SK-N-SH treated with all-trans-retinoic acid at 6 μM for 48 hours (cell line): ENCODE measurements around the gene TSEN54.

Source experiments
- ATAC-seq: fragments of 200-7000 bp; cut with Tn5 transposase; 3 replicates; pipeline ENCODE4 v1.9.1; 2020; ENCODE audit warnings: mild to moderate bottlenecking, moderate library complexity
- ARNTL ChIP-seq: fragments of 450-650 bp; formaldehyde crosslinking; IDR thresholded peaks from 2 replicates; pipeline ENCODE4 v1.5.0; 2020; ENCODE audit warnings: low read depth, mild to moderate bottlenecking, moderate library complexity, borderline replicate concordance
- CREB5 ChIP-seq: fragments of 250-450 bp; sonication (Bioruptor Pico); IDR thresholded peaks from 2 replicates; pipeline ENCODE4 v1.5.1; 2020; ENCODE audit warnings: low read depth, mild to moderate bottlenecking, moderate library complexity
- CSDC2 ChIP-seq: fragments of 250-450 bp; sonication (Bioruptor Pico); IDR thresholded peaks from 2 replicates; pipeline ENCODE4 v1.5.0; 2020; ENCODE audit warnings: mild to moderate bottlenecking, moderate library complexity
- CSRNP3 ChIP-seq: fragments of 250-450 bp; sonication (Bioruptor Pico); IDR thresholded peaks from 2 replicates; pipeline ENCODE4 v1.5.1; 2021; ENCODE audit warnings: mild to moderate bottlenecking, moderate library complexity
- ESRRG ChIP-seq: fragments of 250-450 bp; sonication (Bioruptor Pico); IDR thresholded peaks from 2 replicates; pipeline ENCODE4 v1.6.1; 2021; ENCODE audit warnings: mild to moderate bottlenecking
- GLIS3 ChIP-seq: fragments of 250-450 bp; sonication (Bioruptor Pico); IDR thresholded peaks from 2 replicates; pipeline ENCODE4 v1.5.0; 2020; ENCODE audit warnings: mild to moderate bottlenecking, moderate library complexity
- ISL1 ChIP-seq: fragments of 250-450 bp; sonication (Bioruptor Pico); IDR thresholded peaks from 2 replicates; pipeline ENCODE4 v2.1.2; 2022; ENCODE audit warnings: mild to moderate bottlenecking, moderate library complexity
- OSR1 ChIP-seq: fragments of 250-450 bp; sonication (Bioruptor Pico); IDR thresholded peaks from 2 replicates; pipeline ENCODE4 v1.8.0; 2022; ENCODE audit warnings: moderate library complexity, mild to moderate bottlenecking, inconsistent platforms
- PATZ1 ChIP-seq: fragments of 250-450 bp; sonication (Bioruptor Pico); IDR thresholded peaks from 2 replicates; pipeline ENCODE4 v1.8.0; 2020; ENCODE audit warnings: mild to moderate bottlenecking, moderate library complexity, borderline replicate concordance
- POU6F1 ChIP-seq: fragments of 250-450 bp; sonication (Bioruptor Pico); IDR thresholded peaks from 2 replicates; pipeline ENCODE4 v1.8.0; 2021; ENCODE audit warnings: low read depth, mild to moderate bottlenecking, moderate library complexity, borderline replicate concordance
- RARB ChIP-seq: fragments of 250-450 bp; sonication (Bioruptor Pico); IDR thresholded peaks from 2 replicates; pipeline ENCODE4 v1.8.0; 2021; ENCODE audit warnings: mild to moderate bottlenecking, moderate library complexity
- SNAI2 ChIP-seq: fragments of 250-450 bp; sonication (Bioruptor Pico); IDR thresholded peaks from 2 replicates; pipeline ENCODE4 v1.5.0; 2020; ENCODE audit warnings: mild to moderate bottlenecking, moderate library complexity
- TCF4 ChIP-seq: fragments of 250-450 bp; sonication (Bioruptor Pico); IDR thresholded peaks from 2 replicates; pipeline ENCODE4 v1.8.0; 2021; ENCODE audit warnings: mild to moderate bottlenecking, moderate library complexity, borderline replicate concordance
- TOX ChIP-seq: fragments of 250-450 bp; sonication (Bioruptor Pico); IDR thresholded peaks from 2 replicates; pipeline ENCODE4 v1.8.0; 2021; ENCODE audit warnings: mild to moderate bottlenecking, moderate library complexity, borderline replicate concordance
- TSHZ2 ChIP-seq: fragments of 250-450 bp; sonication (Bioruptor Pico); IDR thresholded peaks from 2 replicates; pipeline ENCODE4 v1.5.0; 2020; ENCODE audit warnings: mild to moderate bottlenecking, moderate library complexity
- ZFP3 ChIP-seq: fragments of 250-450 bp; sonication (Bioruptor Pico); IDR thresholded peaks from 2 replicates; pipeline ENCODE4 v1.5.0; 2020; ENCODE audit warnings: mild to moderate bottlenecking, moderate library complexity
- ZFP30 ChIP-seq: fragments of 450-650 bp; formaldehyde crosslinking; IDR thresholded peaks from 2 replicates; pipeline ENCODE4 v1.5.0; 2022; ENCODE audit warnings: mild to moderate bottlenecking, moderate library complexity
- ZNF8 ChIP-seq: fragments of 450-650 bp; formaldehyde crosslinking; IDR thresholded peaks from 2 replicates; pipeline ENCODE4 v1.5.0; 2020; ENCODE audit warnings: mild to moderate bottlenecking, moderate library complexity

The TSEN54 gene

GRCh38 chr17:75551266-75551665 is 34.9 kb downstream of the TSEN54 start:
- TF ChIP-seq RARB (CRISPR knock-in tag) (no peak), POU6F1 (no peak), ARNTL (no peak), CSRNP3 (CRISPR knock-in tag) (no peak), ISL1 (no peak), TOX (CRISPR knock-in tag) (no peak)
- TF ChIP-seq, all 23 proteins: peak for 0
- no peak for ATAC-seq

GRCh38 chr17:75552425-75553294 is 36.3 kb downstream of the TSEN54 start:
- peak; percentile 26 for ATAC-seq
- no peak for TF ChIP-seq ZFP30 (CRISPR knock-in tag)
- TF ChIP-seq ZNF8 (CRISPR knock-in tag), result no peak
- TF ChIP-seq TCF4 (CRISPR knock-in tag), result no peak
- TF ChIP-seq SNAI2 (CRISPR knock-in tag), result no peak
- TF ChIP-seq PATZ1 (CRISPR knock-in tag), result no peak
- TF ChIP-seq CSDC2 (CRISPR knock-in tag), result no peak
- TF ChIP-seq GLIS3 (CRISPR knock-in tag), result no peak
- TF ChIP-seq OSR1 (CRISPR knock-in tag), result no peak
- TF ChIP-seq CSRNP3 (CRISPR knock-in tag), result no peak

GRCh38 chr17:75553295-75554110 is 37.2 kb downstream of the TSEN54 start:
- TF ChIP-seq TSHZ2 (no peak), ZFP3 (CRISPR knock-in tag) (no peak), CREB5 (no peak), POU6F1 (no peak), RARB (CRISPR knock-in tag) (no peak), ESRRG (CRISPR knock-in tag) (no peak), CSRNP3 (CRISPR knock-in tag) (no peak), CSDC2 (CRISPR knock-in tag) (no peak), ZNF8 (CRISPR knock-in tag) (no peak)
- ATAC-seq, result no peak
